Caki2 (cell line): ENCODE results near the gene COA3. TPM values are rescaled to one million over a fixed set of nuclear protein-coding genes. Genes with fewer than 3 reads are reported as not detected.
"Not testable (repeated sequence)": the region's sequence is repeated elsewhere in the genome, so short reads cannot be mapped to it uniquely, and the experiment has no call there.

Experiments
- DNase-seq: peaks from one replicate; pipeline ENCODE4 v3.0.0-alpha.2; 2015; ENCODE audit warnings: low read depth
- in situ Hi-C: cut with HindIII; loops from 2 replicates; pipeline ENCODE4 v1.10.0; 2016; ENCODE audit warnings: low sequenced_read_pairs, low pct_unique_long_range_greater_than_20kb, mixed read lengths
- total RNA-seq: library from RNA; depleted of rRNA; stranded (reverse); fragments of >200 nt; shearing (Covaris generic); gene quantifications from 2 replicates; pipeline ENCODE4 v1.2.3, GENCODE V29; 2014; ENCODE audit warnings: low replicate concordance

COA3 gene
- total RNA-seq, 1 experiment from 2014 or later = 211 TPM

GRCh38 chr17:42784811-42785592 is 13.5 kb downstream of the COA3 start:
- in situ Hi-C loops = no loop called here
- no peak for DNase-seq

GRCh38 chr17:42784409-42784808 is 14.1 kb downstream of the COA3 start:
- DNase-seq = no peak
- in situ Hi-C loops = no loop called here

- no peak for DNase-seq
- in situ Hi-C loops = no loop called here
Observed at GRCh38 chr17:42783791-42784138, 14.7 kb downstream of the COA3 start.

GRCh38 chr17:42783062-42783790 is 15.3 kb downstream of the COA3 start:
- in situ Hi-C loops = no loop called here
- DNase-seq = peak; percentile 52

- no peak for DNase-seq
Observed at GRCh38 chr17:42782166-42783061, 16.1 kb downstream of the COA3 start.

GRCh38 chr17:42781639-42782165 is 16.8 kb downstream of the COA3 start:
- DNase-seq = no peak
- in situ Hi-C loops = no loop called here

More at GRCh38 chr17:42782166-42783061, 16.1 kb downstream of the COA3 start:
- in situ Hi-C loops = no loop called here

- no peak for DNase-seq
- in situ Hi-C loops = no loop called here
Observed at GRCh38 chr17:42780851-42781638, 17.5 kb downstream of the COA3 start.

GRCh38 chr17:42779936-42780850 is 18.3 kb downstream of the COA3 start, which contains the start of gene WNK4:
TSS of gene WNK4 (plus strand) at chr17:42780610. CDS start at chr17:42780699, 89 bp downstream.
- in situ Hi-C loops = no loop called here
- DNase-seq = no peak

GRCh38 chr17:42779304-42779935 is 19.1 kb downstream of the COA3 start:
- DNase-seq = no peak
- in situ Hi-C loops = no loop called here

- in situ Hi-C loops = no loop called here
Observed at GRCh38 chr17:42778570-42778969, 19.9 kb downstream of the COA3 start.

GRCh38 chr17:42775534-42776098 is 22.9 kb downstream of the COA3 start:
- peak; percentile 12 for DNase-seq
- in situ Hi-C loops = no loop called here

More at GRCh38 chr17:42778570-42778969, 19.9 kb downstream of the COA3 start:
- DNase-seq = no peak

- in situ Hi-C loops = no loop called here
- DNase-seq = peak; percentile 53
Observed at GRCh38 chr17:42774066-42774745, 24.3 kb downstream of the COA3 start.

GRCh38 chr17:42773290-42774035 is 25.0 kb downstream of the COA3 start, which contains the start of gene VPS25:
TSS of gene VPS25 (plus strand) at chr17:42773449. CDS start at chr17:42773476, 27 bp downstream.
- in situ Hi-C loops = no loop called here
- peak; percentile 80 for DNase-seq

- DNase-seq = no peak
- in situ Hi-C loops = no loop called here
Observed at GRCh38 chr17:42772945-42773289, 25.6 kb downstream of the COA3 start.

GRCh38 chr17:42769964-42770363 is 28.5 kb downstream of the COA3 start:
- in situ Hi-C loops, DNase-seq: not testable (repeated sequence)
